HG03558 (cell line): ENCODE measurements around the gene MLST8.
"Not testable (repeated sequence)": the region's sequence is repeated elsewhere in the genome, so short reads cannot be mapped to it uniquely, and the experiment has no call there.

Source experiments
- ATAC-seq: cut with Tn5 transposase; IDR thresholded peaks from one replicate; pipeline ENCODE4 v1.9.1; 2021; ENCODE audit warnings: moderate number of reproducible peaks; ENCODE audit not compliant: unreplicated experiment; ENCODE audit errors: extremely low read depth

Gene MLST8

GRCh38 chr16:2188395-2188794 lies 16.9 kb upstream of the MLST8 start:
- no peak for ATAC-seq

GRCh38 chr16:2189252-2189893 lies 15.9 kb upstream of the MLST8 start:
- no peak for ATAC-seq

- no peak for ATAC-seq
These were observed 15.1 kb upstream of the MLST8 start for GRCh38 chr16:2190002-2190658.

- ATAC-seq = no peak
These were observed 14.4 kb upstream of the MLST8 start for GRCh38 chr16:2190659-2191445.

GRCh38 chr16:2191446-2191706 lies 13.9 kb upstream of the MLST8 start:
- ATAC-seq = no peak

- no peak for ATAC-seq
These were observed 11.0 kb upstream of the MLST8 start for GRCh38 chr16:2194166-2194834.

GRCh38 chr16:2194852-2195321 lies 10.4 kb upstream of the MLST8 start:
- ATAC-seq = no peak

GRCh38 chr16:2195322-2196161 lies 9.7 kb upstream of the MLST8 start:
- ATAC-seq = no peak

- ATAC-seq = no peak
These were observed 8.9 kb upstream of the MLST8 start, which contains the start of gene CASKIN1 for GRCh38 chr16:2196162-2196980. Gene CASKIN1 (minus strand): TSS chr16:2196605. CDS start chr16:2196432, 173 bp downstream.

GRCh38 chr16:2196981-2197511 lies 8.2 kb upstream of the MLST8 start:
- no peak for ATAC-seq

- ATAC-seq = no peak
These were observed 7.5 kb upstream of the MLST8 start for GRCh38 chr16:2197765-2198164.

- ATAC-seq = no peak
These were observed 7.0 kb upstream of the MLST8 start for GRCh38 chr16:2198283-2198682.

- ATAC-seq = no peak
These were observed 6.2 kb upstream of the MLST8 start for GRCh38 chr16:2199095-2199494.

- no peak for ATAC-seq
These were observed 5.6 kb upstream of the MLST8 start for GRCh38 chr16:2199621-2200139.

- no peak for ATAC-seq
These were observed 4.9 kb upstream of the MLST8 start for GRCh38 chr16:2200313-2200712.

GRCh38 chr16:2203119-2203688 lies 2.0 kb upstream of the MLST8 start:
- not testable (repeated sequence) for ATAC-seq

GRCh38 chr16:2204416-2205103 lies 694 bp upstream of the MLST8 start:
- no peak for ATAC-seq

GRCh38 chr16:2205967-2206313 lies 686 bp downstream of the MLST8 start:
- no peak for ATAC-seq
